Measurements from ENCODE around the gene PMF1.

Gene PMF1

DNA sequence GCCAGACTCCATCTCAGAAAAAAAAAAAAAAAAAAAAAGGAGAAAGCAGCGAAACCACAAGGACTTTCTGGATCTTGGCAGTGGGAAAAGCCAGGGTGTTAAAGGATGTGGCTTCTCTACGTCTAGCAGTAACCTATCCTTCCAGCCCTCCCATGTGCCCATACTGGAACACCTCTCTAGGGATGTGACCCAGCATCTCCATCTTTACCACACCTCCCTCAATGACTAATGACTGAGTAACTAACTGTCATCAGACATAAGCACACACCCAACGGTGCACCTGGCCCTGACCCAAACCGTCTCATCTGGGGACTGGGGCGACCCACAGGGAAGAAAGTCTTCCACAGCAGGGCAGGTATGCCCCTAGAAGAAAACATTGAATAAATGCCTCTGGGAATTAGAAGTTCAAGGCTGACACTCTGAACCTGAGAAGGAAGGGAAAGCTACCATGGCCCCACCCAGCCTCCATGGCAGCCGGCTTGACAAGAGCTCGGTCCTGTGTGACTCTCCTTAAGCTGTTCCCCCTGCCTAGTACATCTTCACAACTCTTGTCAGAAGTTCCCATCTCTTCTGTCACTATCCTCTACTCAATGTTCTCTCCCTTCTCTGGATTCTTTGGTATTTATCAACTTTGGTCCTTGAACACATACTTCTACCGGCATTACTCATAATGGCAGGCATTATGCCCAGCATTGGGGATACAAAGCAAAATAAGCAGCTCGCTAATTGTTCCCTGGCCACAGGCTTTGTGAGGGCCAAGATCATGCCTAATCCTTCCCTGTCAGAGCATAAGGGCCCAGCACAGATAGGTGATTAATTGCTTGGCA, 49.9 kb downstream of the PMF1 start:
- DNase-seq (ENCODE audit: low read depth, low spot score), result peak; percentile 72
- in situ Hi-C loops (cut with HindIII; ENCODE audit: low sequenced_read_pairs), result no loop called here
- TF ChIP-seq CTCF (IDR thresholded peaks at IDR 0.05; ENCODE audit: low read depth, low read length), result no peak
- H3K4me3 ChIP-seq (ENCODE audit: low read depth, low read length), result no peak overlapping the region

- no peak for DNase-seq (ENCODE audit: low read depth, low spot score)
- no peak for TF ChIP-seq CTCF (IDR thresholded peaks at IDR 0.05; ENCODE audit: low read depth, low read length)
- no peak overlapping the region for H3K4me3 ChIP-seq (ENCODE audit: low read depth, low read length)
- in situ Hi-C loops (cut with HindIII; ENCODE audit: low sequenced_read_pairs), result no loop called here
Observed at GRCh38 chr1:156263288-156263655, 50.5 kb downstream of the PMF1 start.

DNA sequence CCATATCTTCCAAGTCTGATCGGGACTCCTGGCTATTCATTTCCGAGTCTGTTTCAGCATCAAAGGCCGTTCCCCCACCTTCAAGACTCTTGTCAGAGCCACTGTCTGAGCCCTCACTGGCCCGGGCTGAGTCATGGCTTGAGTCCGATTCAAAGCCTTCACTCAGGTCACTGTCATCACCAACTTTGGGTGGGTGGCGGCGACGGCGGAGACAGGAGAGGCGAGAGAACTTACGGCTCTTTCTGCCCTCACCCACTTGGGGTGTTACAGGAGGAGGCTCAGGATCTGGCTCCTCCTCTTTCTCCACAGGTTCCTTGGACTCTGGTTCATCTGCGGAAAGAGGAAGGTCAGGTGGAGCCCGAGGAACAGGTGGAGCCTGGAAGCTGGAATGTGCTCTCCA, 53.2 kb downstream of the PMF1 start:
- no peak overlapping the region for H3K4me3 ChIP-seq (ENCODE audit: low read depth, low read length)
- in situ Hi-C loops (cut with HindIII; ENCODE audit: low sequenced_read_pairs), result no loop called here
- DNase-seq (ENCODE audit: low read depth, low spot score), result no peak
- TF ChIP-seq CTCF (IDR thresholded peaks at IDR 0.05; ENCODE audit: low read depth, low read length), result no peak

- no peak overlapping the region for H3K4me3 ChIP-seq (ENCODE audit: low read depth, low read length)
- peak; percentile 24 for DNase-seq (ENCODE audit: low read depth, low spot score)
- in situ Hi-C loops (cut with HindIII; ENCODE audit: low sequenced_read_pairs), result no loop called here
- TF ChIP-seq CTCF (IDR thresholded peaks at IDR 0.05; ENCODE audit: low read depth, low read length), result no peak
Observed at GRCh38 chr1:156268336-156268735, 55.5 kb downstream of the PMF1 start.

DNA sequence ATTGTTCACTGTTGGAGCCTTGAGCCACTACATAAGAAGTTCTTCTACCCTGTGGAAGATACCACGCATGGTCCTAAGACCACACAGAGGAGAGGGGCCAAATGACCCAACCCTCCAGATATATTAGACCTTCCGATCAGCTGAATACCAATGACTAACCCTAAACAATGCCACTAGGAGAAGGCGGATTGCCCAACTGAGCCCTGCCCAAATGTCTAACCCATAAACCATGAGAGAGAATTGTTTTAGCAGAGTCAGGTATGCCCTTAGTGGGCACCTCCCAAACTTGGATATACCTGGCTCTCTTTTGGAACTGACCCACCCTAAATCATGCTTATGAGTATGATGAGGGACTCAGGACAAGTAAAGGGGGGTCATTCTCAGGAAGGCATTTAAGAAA, 57.5 kb downstream of the PMF1 start:
- no peak for TF ChIP-seq CTCF (IDR thresholded peaks at IDR 0.05; ENCODE audit: low read depth, low read length)
- in situ Hi-C loops (cut with HindIII; ENCODE audit: low sequenced_read_pairs), result no loop called here
- H3K4me3 ChIP-seq (ENCODE audit: low read depth, low read length), result no peak overlapping the region
- DNase-seq (ENCODE audit: low read depth, low spot score), result no peak

DNA sequence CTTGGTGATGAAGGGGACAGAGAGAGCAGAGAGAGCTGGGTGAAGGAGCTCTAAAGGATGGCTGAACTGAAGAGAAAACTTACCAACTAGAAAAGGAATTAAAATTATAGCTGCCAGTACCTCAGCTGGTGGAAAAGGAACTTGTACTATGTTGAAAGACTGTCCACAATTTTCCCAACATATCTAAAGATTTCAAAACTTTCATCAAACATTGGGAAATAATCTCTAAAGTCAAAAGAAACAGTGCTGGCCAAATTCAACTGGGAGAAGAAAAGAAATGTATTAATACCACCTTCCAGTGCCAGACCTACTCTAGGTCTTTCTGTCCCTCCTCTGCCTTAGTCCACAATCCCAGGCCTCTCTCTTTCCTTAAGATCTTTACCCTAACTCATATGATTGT, 63.7 kb downstream of the PMF1 start:
- no peak for TF ChIP-seq CTCF (IDR thresholded peaks at IDR 0.05; ENCODE audit: low read depth, low read length)
- no peak overlapping the region for H3K4me3 ChIP-seq (ENCODE audit: low read depth, low read length)
- in situ Hi-C loops (cut with HindIII; ENCODE audit: low sequenced_read_pairs), result no loop called here
- DNase-seq (ENCODE audit: low read depth, low spot score), result no peak

Data from astrocyte of the spinal cord (primary cell).